HG02943 (cell line): ENCODE measurements around the gene OBSCN.

ENCODE experiments used
- ATAC-seq: cut with Tn5 transposase; IDR thresholded peaks from one replicate; pipeline ENCODE4 v1.9.1; 2021; ENCODE audit warnings: mild to moderate bottlenecking, low read depth, moderate library complexity; ENCODE audit not compliant: unreplicated experiment

The OBSCN gene

DNA sequence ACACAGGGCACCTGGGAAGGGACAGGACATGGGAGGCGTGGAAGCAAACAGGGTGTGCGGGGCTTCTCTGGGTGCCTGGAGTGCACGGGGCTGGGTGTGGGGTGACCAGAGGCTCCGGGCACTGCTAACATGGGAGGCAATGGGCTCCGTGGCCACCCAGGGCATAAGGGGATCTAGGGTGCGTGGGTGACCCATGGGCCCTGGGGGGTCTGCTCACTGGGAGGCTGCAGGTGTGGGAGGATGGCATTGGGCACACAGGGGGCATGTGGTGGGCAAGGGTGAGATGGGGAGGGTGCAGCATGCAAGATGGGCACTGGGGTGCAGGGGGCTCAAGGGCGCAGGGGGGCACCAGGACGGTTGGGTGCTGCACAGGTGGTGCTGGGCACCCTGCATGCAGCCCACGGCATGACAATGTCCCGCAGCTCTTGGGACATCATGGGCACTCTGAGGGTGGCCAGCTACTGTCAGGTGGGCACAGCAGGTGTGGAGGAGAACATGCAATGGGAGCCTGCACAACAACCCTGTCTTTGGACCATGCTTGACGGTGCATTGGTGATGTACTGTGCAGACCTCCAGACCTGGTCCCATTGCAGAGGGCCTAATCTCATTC, 183.7 kb downstream of the OBSCN start:
- ATAC-seq = no peak

- no peak for ATAC-seq
Observed at GRCh38 chr1:228392111-228392936, 184.5 kb downstream of the OBSCN start.

DNA sequence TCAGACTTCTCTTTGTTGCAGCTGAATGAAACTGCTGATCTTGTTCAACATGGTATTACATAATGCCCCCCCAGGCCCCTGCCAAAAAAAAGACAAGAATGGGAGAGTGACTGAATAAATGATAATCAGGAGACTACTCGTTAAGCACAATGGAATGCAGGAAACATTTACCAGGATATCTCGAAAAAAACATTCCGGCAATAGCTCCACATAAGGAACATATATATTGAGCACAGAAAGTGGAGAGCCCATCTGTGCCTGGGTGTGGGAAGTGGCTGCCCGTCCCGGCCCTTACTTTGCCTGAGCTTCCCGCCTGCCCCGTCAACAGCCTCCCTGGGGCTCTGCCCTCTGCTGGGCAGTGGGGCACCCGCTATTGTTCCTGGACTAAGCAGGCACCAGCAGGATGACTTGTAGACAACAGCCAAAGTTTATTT, 185.4 kb downstream of the OBSCN start:
- no peak for ATAC-seq

DNA sequence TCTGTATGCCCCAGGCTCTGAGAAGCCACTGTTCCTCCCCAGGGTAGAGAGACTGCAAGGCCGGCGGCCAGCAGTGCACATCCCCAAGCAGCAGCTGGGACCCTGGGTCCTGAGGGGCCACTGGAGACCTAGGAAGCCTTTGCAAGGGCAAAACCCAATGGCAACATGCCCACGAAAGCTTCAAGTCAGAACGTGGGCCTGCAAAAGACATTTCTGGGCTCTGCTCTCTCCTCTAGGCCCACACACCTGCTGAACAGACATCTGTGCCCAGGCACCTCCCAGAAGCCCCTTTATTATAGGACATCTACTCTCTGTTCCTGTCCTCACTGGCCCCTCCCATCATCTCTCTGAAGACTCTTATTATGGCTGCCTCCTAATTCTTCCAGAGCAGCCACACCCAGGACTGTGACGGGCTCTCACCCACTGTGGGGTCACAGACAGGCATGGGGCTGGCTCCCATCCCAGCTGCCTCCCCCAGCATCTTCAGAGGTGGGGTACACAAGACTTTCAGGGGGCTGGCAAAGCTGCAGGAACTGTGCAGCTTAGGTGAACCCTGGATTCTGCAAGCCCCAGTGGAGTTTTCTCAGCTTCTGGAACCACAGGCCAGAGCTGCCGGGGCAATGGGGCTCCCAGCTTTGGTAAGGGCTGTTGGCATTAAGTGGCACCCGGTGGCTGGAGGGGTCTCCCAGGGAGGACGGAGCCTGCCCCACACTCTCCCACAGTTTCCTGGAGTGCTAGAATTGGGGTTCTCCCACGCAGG, 186.1 kb downstream of the OBSCN start:
- ATAC-seq = no peak

- ATAC-seq = no peak
Observed at GRCh38 chr1:228394571-228395394, 186.9 kb downstream of the OBSCN start.

DNA sequence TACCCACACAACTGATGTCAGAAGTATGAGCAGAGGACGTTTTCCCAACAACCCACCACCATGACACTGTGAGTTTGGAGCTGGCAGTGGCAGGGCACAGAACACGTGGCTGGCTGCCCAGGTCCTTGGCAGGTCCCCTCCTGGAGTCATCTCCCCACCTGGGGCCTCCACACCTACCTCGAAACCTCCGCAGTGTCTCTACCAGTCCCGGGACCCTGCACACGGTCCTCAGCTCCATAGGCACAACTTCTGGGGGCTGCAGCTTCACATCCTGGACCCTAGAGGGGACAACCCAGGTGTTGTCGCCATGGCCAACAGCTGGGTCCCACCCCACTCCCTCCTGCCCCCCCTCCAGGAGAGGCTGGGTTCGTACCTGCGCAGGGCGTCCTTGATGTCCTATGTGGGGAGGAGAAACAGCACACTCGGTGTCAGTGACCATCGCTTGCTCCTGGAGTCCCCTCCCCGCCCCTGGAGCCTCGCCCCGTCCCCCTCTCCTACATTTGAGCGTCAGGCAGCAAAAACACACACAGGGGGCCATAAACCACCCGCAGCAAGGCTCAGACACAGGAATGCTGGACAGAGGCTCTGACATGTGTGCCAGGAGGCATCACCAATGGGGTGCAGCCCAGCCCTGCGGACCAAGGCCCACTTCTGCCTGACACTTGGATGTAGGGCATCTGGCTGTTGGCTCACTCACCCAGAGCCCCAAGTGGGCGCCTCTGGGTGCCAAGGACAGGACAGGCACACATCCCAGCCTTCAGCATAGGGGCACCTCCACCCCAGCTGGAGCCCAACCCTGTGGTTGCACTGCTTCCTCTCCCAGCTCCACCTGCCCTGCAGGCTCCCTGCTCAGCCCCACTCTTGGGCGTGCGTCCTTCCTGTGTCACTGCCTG, 189.2 kb downstream of the OBSCN start:
- ATAC-seq = no peak

DNA sequence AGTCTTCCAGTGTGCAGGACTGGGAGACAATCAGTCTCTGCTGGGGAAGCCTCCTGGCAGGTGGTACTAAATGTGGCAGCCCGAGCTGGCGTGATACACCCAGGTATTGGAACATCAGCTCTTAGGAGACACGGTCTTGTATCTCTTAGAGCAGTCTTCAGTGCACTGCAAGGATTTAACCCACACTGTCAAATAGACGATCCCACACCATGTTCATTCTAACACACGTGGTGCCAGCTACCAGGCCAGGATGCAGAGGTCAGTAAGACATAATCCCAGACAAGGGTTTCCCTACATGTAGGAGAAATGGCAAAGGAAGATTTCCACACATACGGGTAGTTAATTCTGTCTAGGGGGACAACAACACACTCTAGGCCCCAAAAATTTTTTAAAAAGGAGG, 190.1 kb downstream of the OBSCN start:
- no peak for ATAC-seq

DNA sequence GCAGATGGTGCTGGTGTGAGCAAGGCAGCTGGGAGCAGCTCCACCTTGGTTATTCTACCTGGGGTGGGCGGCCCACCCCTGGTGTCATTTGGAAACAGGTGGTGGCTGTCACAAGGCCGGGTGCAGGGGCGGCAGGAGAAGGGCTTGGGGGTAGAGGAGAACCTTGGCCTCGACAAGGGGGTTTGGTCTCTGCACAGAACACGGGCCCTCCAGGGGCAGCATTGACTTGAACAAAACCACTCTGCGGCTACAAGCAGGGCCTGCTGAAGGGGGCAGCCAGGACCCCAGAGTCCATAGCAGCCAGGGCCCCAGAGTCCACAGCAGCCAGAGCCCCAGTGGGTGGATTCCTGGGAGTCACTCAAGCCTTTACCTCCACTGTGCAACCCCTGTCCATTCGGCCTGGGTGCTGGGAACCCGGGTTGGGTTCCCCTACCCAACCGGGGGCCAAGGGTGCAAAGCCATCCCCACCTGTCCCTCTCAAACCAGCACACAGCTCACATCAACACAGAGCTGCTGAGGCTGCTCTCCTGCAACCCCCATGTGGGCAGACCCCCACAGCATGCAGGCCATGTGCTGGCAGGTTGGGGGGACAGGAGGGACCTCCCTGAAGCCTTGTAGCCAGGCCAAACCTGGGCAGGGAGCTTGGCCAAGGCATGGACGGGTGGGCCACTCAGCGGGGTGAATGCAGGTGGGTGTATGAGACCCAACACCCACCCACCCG, 191.1 kb downstream of the OBSCN start:
- no peak for ATAC-seq

DNA sequence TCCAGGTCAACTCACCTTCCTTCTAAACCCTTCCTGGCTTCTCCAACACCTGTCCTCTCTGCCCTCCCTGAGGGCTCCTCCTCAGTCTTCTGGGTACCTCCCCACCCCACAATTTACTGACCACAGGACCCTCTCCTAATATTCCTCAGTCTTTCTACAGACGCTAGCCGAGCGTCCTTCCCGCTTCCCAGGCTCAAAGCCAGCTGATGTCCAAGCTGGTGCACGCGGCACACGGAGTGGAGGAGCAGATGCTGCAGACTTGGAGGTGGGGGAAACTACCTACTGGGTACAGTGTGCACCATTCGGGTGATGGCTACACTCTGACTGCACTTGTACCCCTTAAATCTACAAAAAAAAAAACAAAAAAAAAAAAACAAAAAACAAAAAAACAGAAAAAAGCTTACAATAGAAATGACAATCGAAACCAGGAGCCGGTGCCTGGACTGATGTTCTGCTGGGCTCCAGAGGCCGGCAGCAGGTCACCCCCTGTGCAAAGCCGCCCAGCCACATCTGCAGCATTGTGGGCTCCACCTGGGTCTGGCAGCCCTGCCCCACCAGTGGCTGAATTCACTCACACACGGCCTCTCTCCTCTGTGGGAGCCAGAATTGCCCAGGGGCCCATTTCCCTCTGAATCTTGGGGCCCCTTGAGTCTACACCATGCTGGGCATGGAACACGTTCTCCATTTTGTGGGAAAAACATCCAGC, 191.8 kb downstream of the OBSCN start:
- ATAC-seq = no peak

- no peak for ATAC-seq
Observed at GRCh38 chr1:228400237-228400651, 192.4 kb downstream of the OBSCN start.

DNA sequence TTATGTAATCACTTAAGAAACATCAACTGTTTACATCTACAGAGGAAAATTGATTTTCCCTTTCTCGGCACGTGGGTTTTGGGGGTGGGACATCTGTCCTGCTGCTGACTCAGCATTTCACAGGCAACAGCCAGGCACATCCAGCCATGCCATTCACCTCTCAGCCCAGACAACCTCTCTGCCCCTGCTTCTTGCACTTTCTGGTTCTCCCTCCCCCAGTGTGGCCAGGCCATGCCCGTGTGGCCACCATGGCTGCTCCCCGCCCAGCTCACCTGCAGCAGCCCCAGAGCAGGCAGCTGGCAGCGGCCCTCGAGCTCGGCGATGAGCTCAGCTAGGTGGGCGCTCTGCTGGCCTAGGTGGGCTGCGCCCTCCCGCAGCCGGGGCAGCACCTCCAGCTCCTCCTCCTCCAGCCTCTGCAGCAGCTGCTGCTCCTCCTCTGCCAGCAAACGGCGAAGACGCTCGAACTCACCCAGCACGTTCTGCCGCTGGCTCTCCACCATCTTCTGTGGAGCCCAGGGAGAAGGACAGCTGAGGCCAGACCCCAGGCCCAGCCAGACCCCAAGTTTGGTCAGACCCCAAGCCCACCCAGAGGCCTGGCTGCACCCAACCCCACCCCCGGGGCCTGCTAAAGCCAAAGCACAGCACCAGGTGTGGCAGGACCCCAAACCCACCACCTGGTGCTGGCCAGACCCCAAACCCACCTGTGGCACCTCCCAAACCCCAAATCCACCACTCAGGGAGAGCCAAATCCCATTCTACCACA, 193.0 kb downstream of the OBSCN start:
- no peak for ATAC-seq

DNA sequence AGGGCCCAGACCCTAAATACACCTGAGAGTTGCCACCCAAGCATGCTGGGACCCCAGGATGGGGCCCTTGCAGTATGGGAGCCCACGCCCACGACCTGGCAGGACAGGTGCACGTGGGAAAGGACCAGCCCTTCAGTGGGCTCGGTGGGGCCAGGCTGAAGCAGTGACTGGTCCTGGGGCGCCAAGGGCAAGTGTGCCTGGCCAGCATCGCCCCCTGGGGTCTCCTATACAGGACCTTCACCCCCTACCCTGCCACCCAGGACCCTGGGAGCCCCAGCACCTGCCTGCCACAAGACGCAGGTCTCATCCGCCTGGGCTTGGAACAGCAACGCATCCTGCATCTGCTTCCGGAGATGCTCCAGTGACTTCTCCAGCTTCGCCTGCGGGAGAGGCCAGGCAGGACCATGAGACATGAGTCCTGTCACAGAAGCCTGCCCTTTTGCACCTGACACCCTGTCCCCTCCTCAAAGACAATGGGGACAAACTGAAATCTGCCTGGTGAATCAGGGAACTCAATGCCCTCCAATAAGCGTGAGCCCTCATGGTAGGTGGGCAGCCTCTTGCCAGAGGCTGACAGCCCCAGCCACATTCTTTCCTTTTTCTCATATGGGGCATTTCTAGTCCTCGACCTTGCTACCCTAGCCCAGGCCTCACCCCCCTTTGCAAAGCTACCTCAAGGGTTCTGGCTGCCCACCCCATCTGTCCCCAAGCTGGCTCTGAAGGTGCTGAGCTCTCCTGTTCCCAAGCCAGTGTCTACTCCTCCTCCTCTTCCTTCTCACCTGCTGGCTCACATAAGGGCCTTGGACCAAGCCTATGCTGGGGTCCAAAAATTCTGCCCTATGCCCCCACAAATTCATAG, 194.2 kb downstream of the OBSCN start:
- no peak for ATAC-seq

DNA sequence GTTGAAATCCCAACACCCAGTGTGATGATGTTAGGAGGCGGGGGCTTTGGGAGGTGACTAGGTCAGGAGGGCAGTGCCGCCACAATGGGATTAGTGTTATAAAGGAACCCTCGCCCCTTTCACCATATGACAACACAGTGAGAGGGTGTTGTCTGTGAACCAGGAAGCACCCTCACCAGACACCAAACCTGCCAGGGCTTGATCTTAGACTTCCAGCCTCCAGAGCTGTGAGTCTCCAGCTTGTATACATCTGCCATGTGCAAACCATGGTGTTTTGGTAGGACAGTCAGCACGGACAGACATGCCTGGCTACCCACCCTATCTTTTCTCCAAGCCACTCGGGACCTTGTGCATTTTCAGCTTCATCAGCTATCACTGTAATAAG, 194.8 kb downstream of the OBSCN start:
- ATAC-seq = no peak

DNA sequence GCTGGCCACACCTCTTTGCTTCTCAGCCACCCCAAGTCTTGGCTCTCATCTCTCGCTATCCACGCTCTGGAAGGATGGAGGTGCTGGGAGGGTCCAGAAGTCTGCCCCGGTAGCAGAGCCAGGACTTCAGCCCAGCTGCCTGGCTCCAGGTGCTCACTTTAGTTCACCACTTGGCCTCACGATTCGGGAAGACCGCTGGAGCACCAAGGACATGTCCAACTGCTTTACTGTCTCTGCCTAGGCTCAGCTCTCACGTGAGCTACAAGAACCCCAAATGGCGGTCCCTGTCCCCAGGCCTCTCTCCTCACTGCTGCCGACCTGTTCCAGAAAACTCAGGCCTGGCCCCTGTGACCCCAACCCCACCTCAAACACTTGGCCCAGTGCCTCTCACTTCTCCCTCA, 195.4 kb downstream of the OBSCN start:
- ATAC-seq = no peak

DNA sequence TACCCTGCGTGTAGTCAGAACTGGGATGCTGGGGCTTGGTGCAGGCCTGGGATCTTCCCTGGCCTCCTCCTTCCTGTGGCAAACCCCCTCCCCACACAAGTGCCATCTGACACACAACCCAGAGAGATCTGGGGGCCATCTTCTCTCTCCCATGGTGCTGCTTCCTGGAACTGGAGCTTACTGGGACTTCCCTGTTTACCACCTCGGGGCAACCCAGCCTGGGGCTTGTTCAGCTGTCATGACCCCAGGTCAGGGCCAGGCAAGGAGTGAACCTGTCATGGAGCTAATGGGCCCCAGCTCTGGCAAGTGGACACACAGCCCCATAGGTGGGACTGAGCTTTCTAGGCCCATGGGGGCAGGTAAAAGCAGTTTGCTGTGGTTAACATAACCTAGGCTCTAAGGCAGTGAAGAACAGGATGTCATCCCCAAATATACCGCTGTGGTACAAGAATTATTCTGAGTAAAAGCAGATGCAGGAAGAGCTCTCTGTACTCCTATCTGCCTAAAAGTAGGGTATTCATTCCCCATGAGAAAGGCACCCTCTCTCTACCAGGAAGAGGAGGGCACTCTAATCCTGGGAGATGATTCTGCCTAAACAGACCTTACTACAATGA, 196.4 kb downstream of the OBSCN start:
- no peak for ATAC-seq
